BLaER1 treated with 17β-estradiol and CSF1 and Interleukin-3, amounts not matched to agents 10 nM and 100 nM (cell line): ENCODE results near the gene ADAMTS2.
A peak's percentile ranks its signal among the peaks of the same experiment; 100 is the strongest.

Experiments
- H3K27ac ChIP-seq, 11 experiments: shearing (Covaris generic); formaldehyde crosslinking; 2 replicates each; pipeline ENCODE4 v1.8.1; 2022
- H3K27me3 ChIP-seq, 11 experiments: shearing (Covaris generic); formaldehyde crosslinking; 2 replicates each; pipeline ENCODE4 v1.8.1; 2022
- H3K36me3 ChIP-seq, 11 experiments: shearing (Covaris generic); formaldehyde crosslinking; 2 replicates each; pipeline ENCODE4 v1.8.1; 2022
- H3K4me1 ChIP-seq, 10 experiments: shearing (Covaris generic); formaldehyde crosslinking; 2 replicates each; pipeline ENCODE4 v1.8.1; 2022
- H3K4me2 ChIP-seq, 11 experiments: shearing (Covaris generic); formaldehyde crosslinking; 2 replicates each; pipeline ENCODE4 v1.8.1; 2022
- H3K4me3 ChIP-seq, 10 experiments: shearing (Covaris generic); formaldehyde crosslinking; 2 replicates each; pipeline ENCODE4 v1.8.1; 2022
- H3K9ac ChIP-seq, 11 experiments: shearing (Covaris generic); formaldehyde crosslinking; 2 replicates each; pipeline ENCODE4 v1.8.1; 2022
- H3K9me3 ChIP-seq, 11 experiments: shearing (Covaris generic); formaldehyde crosslinking; replicated peaks in 1 of 11; 2 replicates each; pipeline ENCODE4 v1.8.1; 2022
- H4K20me1 ChIP-seq, 11 experiments: shearing (Covaris generic); formaldehyde crosslinking; 2 replicates each; pipeline ENCODE4 v1.8.1; 2022
- Cebpa-rat ChIP-seq, 11 experiments: shearing (Covaris generic); IDR thresholded peaks; 2 replicates each; pipeline ENCODE4 v1.8.1; 2022

The ADAMTS2 gene

DNA sequence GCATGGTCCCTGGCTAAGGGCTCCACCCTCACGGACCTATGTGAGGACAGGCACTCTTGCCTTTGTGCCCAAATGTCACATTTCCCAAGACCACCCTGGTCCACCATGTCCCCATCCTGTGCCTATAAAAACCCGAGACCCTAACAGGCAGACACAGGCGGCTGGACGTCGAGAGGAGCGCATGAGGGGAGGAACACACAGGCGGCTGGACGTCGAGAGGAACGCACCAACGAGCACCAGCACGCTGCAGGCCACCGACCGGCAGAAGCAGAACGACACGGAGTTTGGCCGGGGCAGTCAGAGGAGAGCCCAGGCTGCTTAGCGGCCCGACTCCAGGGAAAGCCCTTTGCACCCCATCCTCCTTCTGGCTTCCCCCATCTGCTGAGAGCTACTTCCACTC is 119.9 kb downstream of the ADAMTS2 start:
- Histone ChIP-seq H3K27me3 (peaks cover 0 to 5% (median 1%) of the 10 kb centered on the region in 11 experiments; a peak in 8 of 22 replicates), H3K36me3 (no peaks in the 10 kb centered on the region), H3K27ac (no peak overlapping the region), H4K20me1 (peaks cover 0 to 10% (median 0%) of the 10 kb centered on the region in 11 experiments; a peak in 2 of 22 replicates), H3K4me2 (no peak overlapping the region), H3K4me3 (no peak overlapping the region), H3K9ac (no peak overlapping the region), H3K4me1 (peaks cover 0 to 8% (median under 1%) of the 10 kb centered on the region in 10 experiments; a peak in 6 of 20 replicates), H3K9me3 (peaks cover 0 to 20% (median 9%) of the 10 kb centered on the region in 11 experiments; a peak in 17 of 22 replicates)
- no peak for TF ChIP-seq Cebpa-rat (IDR thresholded peaks at IDR 0.05)

DNA sequence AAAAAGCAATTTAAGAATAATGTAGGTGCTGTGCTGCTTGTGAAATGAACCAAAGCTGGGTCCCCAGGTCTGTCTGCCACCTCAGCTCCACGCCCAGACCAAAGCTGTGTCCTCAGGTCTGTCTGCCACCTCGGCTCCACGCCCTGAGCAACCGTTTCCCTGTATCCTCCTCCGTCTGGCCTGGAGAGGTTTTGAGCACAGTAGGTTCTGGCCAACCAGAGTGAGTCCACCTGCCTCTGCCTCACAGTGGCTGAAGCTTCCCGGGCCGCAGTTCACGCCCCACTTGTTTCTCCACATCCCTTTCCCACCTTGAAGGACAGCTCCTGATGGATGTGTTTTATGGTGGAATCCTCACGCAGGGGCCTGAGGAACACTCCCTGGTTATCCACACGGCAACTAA is 120.5 kb downstream of the ADAMTS2 start:
- H4K20me1 ChIP-seq, result peaks cover 0 to 17% (median 0%) of the 10 kb centered on the region in 11 experiments; a peak in 2 of 22 replicates
- H3K4me1 ChIP-seq, result peaks cover 2 to 14% (median 7%) of the 10 kb centered on the region in 10 experiments; a peak in 18 of 20 replicates
- peaks cover 0 to 20% (median 9%) of the 10 kb centered on the region in 11 experiments; a peak in 17 of 22 replicates for H3K9me3 ChIP-seq
- no peak overlapping the region for H3K4me2 ChIP-seq
- no peak overlapping the region for H3K27ac ChIP-seq
- H3K4me3 ChIP-seq, result no peak overlapping the region
- H3K9ac ChIP-seq, result no peak overlapping the region
- no peaks in the 10 kb centered on the region for H3K36me3 ChIP-seq
- H3K27me3 ChIP-seq, result peaks cover 0 to 11% (median 8%) of the 10 kb centered on the region in 11 experiments; a peak in 10 of 22 replicates
- no peak for TF ChIP-seq Cebpa-rat (IDR thresholded peaks at IDR 0.05)

DNA sequence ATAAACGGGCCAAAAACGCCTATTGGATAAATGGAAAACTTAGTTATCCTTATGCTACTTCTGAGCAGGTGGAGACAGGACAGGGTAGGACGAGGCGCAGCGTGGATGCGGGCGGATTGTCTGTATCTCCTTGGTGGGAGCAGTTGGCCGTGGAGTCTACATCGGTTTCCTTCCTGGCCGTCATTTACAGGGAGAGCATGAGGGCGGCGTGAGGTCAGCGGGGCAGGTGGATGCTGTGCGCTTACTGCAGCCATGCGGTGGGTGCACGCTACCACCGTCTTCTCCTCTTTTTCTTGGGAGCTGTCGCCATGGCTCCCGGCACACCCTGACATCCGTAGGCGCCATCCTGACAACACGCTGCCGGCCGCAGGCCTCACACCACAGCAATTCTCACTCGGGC is 121.3 kb downstream of the ADAMTS2 start:
- Histone ChIP-seq H3K4me1 (peaks cover 9 to 22% (median 11%) of the 10 kb centered on the region in 10 experiments; a peak in 19 of 20 replicates), H3K27ac (no peak overlapping the region)

DNA sequence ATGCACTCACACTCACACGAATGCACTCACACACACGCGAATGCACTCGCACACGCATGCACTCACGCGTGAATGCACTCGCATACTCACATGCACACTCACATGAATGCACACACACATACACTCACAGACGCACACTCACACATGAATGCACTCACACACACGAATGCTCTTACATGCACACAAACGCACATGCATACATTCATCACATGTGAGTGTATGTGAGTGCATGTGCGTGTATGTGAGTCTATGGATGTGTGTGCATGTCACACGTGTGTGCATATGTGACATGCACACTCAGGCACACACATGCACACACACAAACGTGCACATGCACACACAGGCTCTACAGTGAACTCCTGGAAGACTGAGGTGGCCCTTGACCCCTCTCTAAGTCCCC is 121.7 kb downstream of the ADAMTS2 start:
- Histone ChIP-seq H3K4me2 (no peak overlapping the region), H3K36me3 (no peaks in the 10 kb centered on the region), H4K20me1 (peaks cover 0 to 19% (median 0%) of the 10 kb centered on the region in 11 experiments; a peak in 3 of 22 replicates), H3K9ac (no peak overlapping the region), H3K27ac (no peak overlapping the region), H3K9me3 (peaks cover 0 to 20% (median 9%) of the 10 kb centered on the region in 11 experiments; a peak in 17 of 22 replicates), H3K4me1 (peaks cover 9 to 22% (median 12%) of the 10 kb centered on the region in 10 experiments; a peak in 19 of 20 replicates), H3K4me3 (no peak overlapping the region), H3K27me3 (peaks cover 0 to 12% (median 9%) of the 10 kb centered on the region in 11 experiments; a peak in 10 of 22 replicates)
- no peak for TF ChIP-seq Cebpa-rat (IDR thresholded peaks at IDR 0.05)

More for the DNA sequence above, 121.3 kb downstream of the ADAMTS2 start:
- no peaks in the 10 kb centered on the region for H3K36me3 ChIP-seq
- H3K4me3 ChIP-seq, result no peak overlapping the region
- peaks cover 0 to 19% (median 0%) of the 10 kb centered on the region in 11 experiments; a peak in 3 of 22 replicates for H4K20me1 ChIP-seq
- H3K9ac ChIP-seq, result no peak overlapping the region
- TF ChIP-seq Cebpa-rat (IDR thresholded peaks at IDR 0.05), result no peak
- H3K9me3 ChIP-seq, result peaks cover 0 to 20% (median 9%) of the 10 kb centered on the region in 11 experiments; a peak in 17 of 22 replicates
- H3K27me3 ChIP-seq, result peaks cover 0 to 12% (median 9%) of the 10 kb centered on the region in 11 experiments; a peak in 10 of 22 replicates
- no peak overlapping the region for H3K4me2 ChIP-seq

- no peak overlapping the region for H3K27ac ChIP-seq
- H3K4me3 ChIP-seq, result no peak overlapping the region
- no peak overlapping the region for H3K4me2 ChIP-seq
- H3K36me3 ChIP-seq, result no peaks in the 10 kb centered on the region
- H3K9ac ChIP-seq, result no peak overlapping the region
- H3K9me3 ChIP-seq, result peaks cover 0 to 20% (median 9%) of the 10 kb centered on the region in 11 experiments; a peak in 17 of 22 replicates
- H4K20me1 ChIP-seq, result peaks cover 0 to 19% (median 0%) of the 10 kb centered on the region in 11 experiments; a peak in 3 of 22 replicates
- no peak for TF ChIP-seq Cebpa-rat (IDR thresholded peaks at IDR 0.05)
- peaks cover 0 to 12% (median 9%) of the 10 kb centered on the region in 11 experiments; a peak in 10 of 22 replicates for H3K27me3 ChIP-seq
- peaks cover 9 to 22% (median 12%) of the 10 kb centered on the region in 10 experiments; a peak in 19 of 20 replicates for H3K4me1 ChIP-seq
These were observed 122.8 kb downstream of the ADAMTS2 start for GRCh38 chr5:179222246-179223017.

GRCh38 chr5:179221877-179222220 is 123.4 kb downstream of the ADAMTS2 start:
- H3K4me3 ChIP-seq, result no peak overlapping the region
- H3K4me2 ChIP-seq, result no peak overlapping the region
- peaks cover 0 to 19% (median 0%) of the 10 kb centered on the region in 11 experiments; a peak in 3 of 22 replicates for H4K20me1 ChIP-seq
- peaks cover 0 to 20% (median 9%) of the 10 kb centered on the region in 11 experiments; a peak in 17 of 22 replicates for H3K9me3 ChIP-seq
- no peak overlapping the region for H3K27ac ChIP-seq
- H3K36me3 ChIP-seq, result no peaks in the 10 kb centered on the region
- no peak for TF ChIP-seq Cebpa-rat (IDR thresholded peaks at IDR 0.05)
- H3K27me3 ChIP-seq, result peaks cover 0 to 12% (median 9%) of the 10 kb centered on the region in 11 experiments; a peak in 10 of 22 replicates
- no peak overlapping the region for H3K9ac ChIP-seq
- H3K4me1 ChIP-seq, result peaks cover 9 to 22% (median 12%) of the 10 kb centered on the region in 10 experiments; a peak in 19 of 20 replicates

GRCh38 chr5:179221196-179221876 is 123.9 kb downstream of the ADAMTS2 start:
- Histone ChIP-seq H3K36me3 (no peaks in the 10 kb centered on the region), H3K4me3 (no peak overlapping the region), H3K27me3 (peaks cover 0 to 12% (median 9%) of the 10 kb centered on the region in 11 experiments; a peak in 10 of 22 replicates), H4K20me1 (peaks cover 0 to 19% (median 0%) of the 10 kb centered on the region in 11 experiments; a peak in 3 of 22 replicates), H3K27ac (no peak overlapping the region), H3K4me2 (no peak overlapping the region), H3K9ac (no peak overlapping the region), H3K9me3 (peaks cover 0 to 20% (median 9%) of the 10 kb centered on the region in 11 experiments; a peak in 17 of 22 replicates), H3K4me1 (peaks cover 9 to 22% (median 12%) of the 10 kb centered on the region in 10 experiments; a peak in 19 of 20 replicates)
- TF ChIP-seq Cebpa-rat (IDR thresholded peaks at IDR 0.05), result no peak

DNA sequence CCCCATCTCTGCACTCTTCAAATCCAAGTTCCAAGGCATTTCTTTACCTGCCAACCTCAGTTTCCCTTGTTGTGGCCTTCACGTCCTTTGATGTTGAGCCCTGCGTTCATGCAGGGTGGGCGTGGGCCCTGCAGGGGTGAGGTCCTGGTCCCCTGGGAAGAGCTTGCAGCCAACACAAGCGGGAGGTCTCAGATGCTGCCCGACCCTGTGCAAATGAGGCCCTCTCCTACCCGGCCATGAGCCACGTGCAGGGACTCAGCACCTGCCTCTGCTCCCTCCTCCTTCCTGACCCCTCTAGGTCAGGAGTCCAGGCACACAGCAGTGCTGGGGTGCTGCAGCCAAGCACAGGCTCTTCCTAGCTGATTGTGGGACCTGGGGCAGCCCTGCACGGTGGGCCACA is 124.5 kb downstream of the ADAMTS2 start:
- Histone ChIP-seq H3K27ac (no peak overlapping the region), H3K4me1 (peaks cover 9 to 22% (median 12%) of the 10 kb centered on the region in 10 experiments; a peak in 19 of 20 replicates), H4K20me1 (peaks cover 0 to 19% (median 0%) of the 10 kb centered on the region in 11 experiments; a peak in 3 of 22 replicates), H3K9me3 (peaks cover 0 to 20% (median 9%) of the 10 kb centered on the region in 11 experiments; a peak in 17 of 22 replicates), H3K27me3 (peaks cover 0 to 12% (median 9%) of the 10 kb centered on the region in 11 experiments; a peak in 10 of 22 replicates), H3K4me3 (no peak overlapping the region), H3K4me2 (peak overlapping the region in 3 of 11 experiments; percentile 54 to 67 (median 65); a peak in 3 of 22 replicates), H3K36me3 (no peaks in the 10 kb centered on the region), H3K9ac (no peak overlapping the region)
- TF ChIP-seq Cebpa-rat (IDR thresholded peaks at IDR 0.05), result no peak
